ENCODE results near the gene SYNDIG1.
"Not testable (repeated sequence)": the region's sequence is repeated elsewhere in the genome, so short reads cannot be mapped to it uniquely, and the experiment has no call there.

Gene SYNDIG1

GRCh38 chr20:24616258-24617079 lies 147.0 kb downstream of the SYNDIG1 start:
- Histone ChIP-seq H3K4me3 (no peak overlapping the region), H3K36me3 (ENCODE audit: insufficient read depth, low read length) (no peaks in the 10 kb centered on the region), H3K9me3 (ENCODE audit: low read depth, low read length) (no peaks in the 10 kb centered on the region), H3K9ac (ENCODE audit: insufficient read length) (no peak overlapping the region), H3K27ac (no peak overlapping the region)
- TF ChIP-seq FOXP2 (optimal IDR thresholded peaks at IDR 0.05; ENCODE audit: control extremely low read depth, extremely low read length, insufficient read depth) = no peak
- no peak for TF ChIP-seq POLR2AphosphoS5 (IDR thresholded peaks at IDR 0.05; ENCODE audit: borderline replicate concordance, low read depth, low read length)
- TF ChIP-seq EZH2 (IDR thresholded peaks at IDR 0.05) = no peak
- no peak for DNase-seq (ENCODE audit: low read depth, low spot score)

GRCh38 chr20:24617080-24617432 lies 147.6 kb downstream of the SYNDIG1 start:
- Histone ChIP-seq H3K36me3 (ENCODE audit: insufficient read depth, low read length) (no peaks in the 10 kb centered on the region), H3K4me3 (no peak overlapping the region), H3K27ac (no peak overlapping the region), H3K9me3 (ENCODE audit: low read depth, low read length) (no peaks in the 10 kb centered on the region), H3K9ac (ENCODE audit: insufficient read length) (no peak overlapping the region)
- TF ChIP-seq POLR2AphosphoS5 (IDR thresholded peaks at IDR 0.05; ENCODE audit: borderline replicate concordance, low read depth, low read length) (no peak), EZH2 (IDR thresholded peaks at IDR 0.05) (no peak), FOXP2 (optimal IDR thresholded peaks at IDR 0.05; ENCODE audit: control extremely low read depth, extremely low read length, insufficient read depth) (no peak)
- DNase-seq (ENCODE audit: low read depth, low spot score) = no peak

GRCh38 chr20:24617757-24618450 lies 148.5 kb downstream of the SYNDIG1 start:
- no peak overlapping the region for H3K9ac ChIP-seq (ENCODE audit: insufficient read length)
- TF ChIP-seq POLR2AphosphoS5 (IDR thresholded peaks at IDR 0.05; ENCODE audit: borderline replicate concordance, low read depth, low read length) = no peak
- TF ChIP-seq FOXP2 (optimal IDR thresholded peaks at IDR 0.05; ENCODE audit: control extremely low read depth, extremely low read length, insufficient read depth) = no peak
- no peak for TF ChIP-seq EZH2 (IDR thresholded peaks at IDR 0.05)

GRCh38 chr20:24618739-24619138 lies 149.3 kb downstream of the SYNDIG1 start:
- Histone ChIP-seq H3K9ac (ENCODE audit: insufficient read length) (no peak overlapping the region), H3K27ac (no peak overlapping the region), H3K36me3 (ENCODE audit: insufficient read depth, low read length) (no peaks in the 10 kb centered on the region), H3K4me3 (no peak overlapping the region), H3K9me3 (ENCODE audit: low read depth, low read length) (no peaks in the 10 kb centered on the region)
- TF ChIP-seq FOXP2 (optimal IDR thresholded peaks at IDR 0.05; ENCODE audit: control extremely low read depth, extremely low read length, insufficient read depth) (no peak), POLR2AphosphoS5 (IDR thresholded peaks at IDR 0.05; ENCODE audit: borderline replicate concordance, low read depth, low read length) (no peak), EZH2 (IDR thresholded peaks at IDR 0.05) (no peak)
- no peak for DNase-seq (ENCODE audit: low read depth, low spot score)

More at GRCh38 chr20:24617757-24618450, 148.5 kb downstream of the SYNDIG1 start:
- Histone ChIP-seq H3K4me3 (no peak overlapping the region), H3K9me3 (ENCODE audit: low read depth, low read length) (no peaks in the 10 kb centered on the region), H3K36me3 (ENCODE audit: insufficient read depth, low read length) (no peaks in the 10 kb centered on the region), H3K27ac (no peak overlapping the region)
- DNase-seq (ENCODE audit: low read depth, low spot score) = no peak

GRCh38 chr20:24619212-24619611 lies 149.8 kb downstream of the SYNDIG1 start:
- H3K9me3 ChIP-seq (ENCODE audit: low read depth, low read length) = no peaks in the 10 kb centered on the region
- no peak overlapping the region for H3K9ac ChIP-seq (ENCODE audit: insufficient read length)
- no peak overlapping the region for H3K4me3 ChIP-seq
- TF ChIP-seq EZH2 (IDR thresholded peaks at IDR 0.05) = no peak
- TF ChIP-seq FOXP2 (optimal IDR thresholded peaks at IDR 0.05; ENCODE audit: control extremely low read depth, extremely low read length, insufficient read depth) = no peak
- no peak for TF ChIP-seq POLR2AphosphoS5 (IDR thresholded peaks at IDR 0.05; ENCODE audit: borderline replicate concordance, low read depth, low read length)
- H3K27ac ChIP-seq = no peak overlapping the region
- H3K36me3 ChIP-seq (ENCODE audit: insufficient read depth, low read length) = no peaks in the 10 kb centered on the region
- DNase-seq (ENCODE audit: low read depth, low spot score) = no peak

GRCh38 chr20:24620937-24621519 lies 151.6 kb downstream of the SYNDIG1 start:
- H3K27ac ChIP-seq = no peak overlapping the region
- no peak overlapping the region for H3K9ac ChIP-seq (ENCODE audit: insufficient read length)
- H3K36me3 ChIP-seq (ENCODE audit: insufficient read depth, low read length) = no peaks in the 10 kb centered on the region
- H3K4me3 ChIP-seq = no peak overlapping the region
- H3K9me3 ChIP-seq (ENCODE audit: low read depth, low read length) = no peaks in the 10 kb centered on the region
- TF ChIP-seq EZH2 (IDR thresholded peaks at IDR 0.05) (no peak), FOXP2 (optimal IDR thresholded peaks at IDR 0.05; ENCODE audit: control extremely low read depth, extremely low read length, insufficient read depth) (no peak), POLR2AphosphoS5 (IDR thresholded peaks at IDR 0.05; ENCODE audit: borderline replicate concordance, low read depth, low read length) (no peak)
- no peak for DNase-seq (ENCODE audit: low read depth, low spot score)

- no peak for DNase-seq (ENCODE audit: low read depth, low spot score)
- Histone ChIP-seq H3K36me3 (ENCODE audit: insufficient read depth, low read length) (no peaks in the 10 kb centered on the region), H3K9me3 (ENCODE audit: low read depth, low read length) (no peaks in the 10 kb centered on the region), H3K4me3 (no peak overlapping the region), H3K27ac (no peak overlapping the region), H3K9ac (ENCODE audit: insufficient read length) (no peak overlapping the region)
- TF ChIP-seq EZH2 (IDR thresholded peaks at IDR 0.05) = no peak
Measured at GRCh38 chr20:24622856-24623255, 153.4 kb downstream of the SYNDIG1 start.

GRCh38 chr20:24626141-24626540 lies 156.7 kb downstream of the SYNDIG1 start:
- H3K9ac ChIP-seq (ENCODE audit: insufficient read length) = not testable (repeated sequence)

More at GRCh38 chr20:24626141-24626540, 156.7 kb downstream of the SYNDIG1 start:
- H3K9me3 ChIP-seq (ENCODE audit: low read depth, low read length); H3K36me3 ChIP-seq (ENCODE audit: insufficient read depth, low read length); H3K27ac ChIP-seq; H3K4me3 ChIP-seq; DNase-seq (ENCODE audit: low read depth, low spot score): not testable (repeated sequence)
